Midbrain (tissue), 1 donor: Measurements from ENCODE around the gene DNAH10.
A peak's percentile ranks its signal among the peaks of the same experiment; 100 is the strongest.

Experiments used
- DNase-seq: peaks from one replicate; lab custom pipeline; 2025; lab: John Stamatoyannopoulos, UW

DNAH10 gene

DNA sequence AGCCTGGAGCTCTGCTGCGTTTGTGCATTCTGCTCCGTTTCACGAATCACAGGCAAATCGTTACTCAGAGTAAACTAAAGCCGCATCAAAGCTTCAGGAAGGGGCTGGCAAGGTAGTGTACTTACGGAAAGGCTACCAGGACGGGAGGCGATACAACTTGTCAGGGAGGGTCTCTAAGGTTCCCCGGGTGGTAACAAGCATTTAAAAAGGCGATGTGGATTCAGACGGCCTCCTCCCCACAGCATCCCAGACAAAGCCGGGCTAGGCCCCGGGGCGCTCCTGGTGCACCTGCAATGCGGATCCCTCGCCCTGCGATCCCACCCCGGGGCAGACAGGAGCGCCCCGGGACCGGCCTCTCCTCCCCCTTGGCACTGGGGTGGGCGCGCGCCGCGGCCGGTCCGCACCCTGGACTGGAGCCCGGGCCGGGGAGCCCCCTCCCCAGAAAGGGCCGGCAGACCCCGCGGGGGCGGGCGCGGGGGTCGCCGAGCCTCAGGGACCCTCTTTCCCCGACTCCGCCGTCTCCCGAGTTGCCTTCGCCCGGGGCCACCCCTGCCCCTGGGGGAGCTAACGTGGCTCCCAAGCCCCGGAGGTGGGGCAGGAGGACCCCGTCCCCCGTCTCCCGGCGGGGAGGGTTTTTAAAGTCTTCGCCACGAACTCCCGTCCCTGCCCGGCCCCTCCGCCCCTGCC, 209.8 kb downstream of the DNAH10 start:
- DNase-seq, result peak; percentile 43

DNA sequence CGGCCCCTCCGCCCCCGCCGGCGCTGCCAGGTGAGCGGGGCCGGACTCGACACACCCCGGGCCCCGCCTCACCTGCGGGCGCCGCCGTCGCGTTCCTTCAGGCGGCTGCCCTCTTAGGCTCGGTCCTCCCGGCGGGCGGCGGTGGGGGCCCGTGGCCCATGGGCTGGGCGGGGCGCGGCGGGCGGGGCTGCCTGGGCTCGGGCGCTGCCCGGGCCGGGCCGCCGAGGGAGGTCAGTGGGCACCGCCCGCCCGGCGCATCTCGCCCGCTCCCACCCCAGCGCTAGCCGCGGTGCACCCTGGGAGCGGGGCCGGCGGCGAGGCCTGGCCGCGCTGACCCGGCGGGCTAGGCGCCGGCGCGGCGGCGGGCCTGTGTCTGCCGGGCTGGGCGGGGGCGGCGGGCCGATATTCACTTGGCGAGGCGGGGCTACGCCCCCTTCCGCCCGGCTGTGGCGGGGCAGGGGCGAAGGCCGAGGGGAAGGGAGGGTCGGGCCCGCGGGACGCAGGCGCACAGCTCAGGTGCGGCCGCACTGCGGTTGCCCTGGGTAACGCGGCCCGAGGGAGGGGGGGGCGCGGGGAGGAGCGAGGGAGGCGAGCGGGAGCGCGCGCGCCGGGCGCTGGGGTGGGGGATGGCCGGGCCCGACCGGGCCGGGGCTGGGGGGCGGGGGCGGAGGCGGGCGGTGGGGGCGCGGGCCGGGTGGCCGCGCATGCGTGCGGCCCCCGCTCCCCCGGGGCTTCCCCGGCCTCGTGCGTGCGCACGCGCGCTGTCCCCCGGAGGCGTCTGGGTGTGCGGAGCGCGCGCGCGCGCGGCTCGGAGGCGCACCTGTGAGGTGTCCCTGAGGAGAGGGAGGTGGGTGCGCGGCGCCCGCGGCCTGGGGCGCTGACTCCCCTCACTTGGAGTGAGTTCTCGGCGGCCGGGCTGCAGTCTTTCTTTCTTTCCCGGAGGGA, 210.6 kb downstream of the DNAH10 start, which contains the start of the genes CCDC92 and ZNF664:
CCDC92 (minus strand) TSS at position 375 of the 945 bp plus-strand sequence. CDS start 28,526 bp downstream, outside the sequence.
ZNF664 (plus strand) TSS at position 759 of the 945 bp plus-strand sequence. CDS start 38,930 bp downstream, outside the sequence.
- peak; percentile 91 for DNase-seq

DNA sequence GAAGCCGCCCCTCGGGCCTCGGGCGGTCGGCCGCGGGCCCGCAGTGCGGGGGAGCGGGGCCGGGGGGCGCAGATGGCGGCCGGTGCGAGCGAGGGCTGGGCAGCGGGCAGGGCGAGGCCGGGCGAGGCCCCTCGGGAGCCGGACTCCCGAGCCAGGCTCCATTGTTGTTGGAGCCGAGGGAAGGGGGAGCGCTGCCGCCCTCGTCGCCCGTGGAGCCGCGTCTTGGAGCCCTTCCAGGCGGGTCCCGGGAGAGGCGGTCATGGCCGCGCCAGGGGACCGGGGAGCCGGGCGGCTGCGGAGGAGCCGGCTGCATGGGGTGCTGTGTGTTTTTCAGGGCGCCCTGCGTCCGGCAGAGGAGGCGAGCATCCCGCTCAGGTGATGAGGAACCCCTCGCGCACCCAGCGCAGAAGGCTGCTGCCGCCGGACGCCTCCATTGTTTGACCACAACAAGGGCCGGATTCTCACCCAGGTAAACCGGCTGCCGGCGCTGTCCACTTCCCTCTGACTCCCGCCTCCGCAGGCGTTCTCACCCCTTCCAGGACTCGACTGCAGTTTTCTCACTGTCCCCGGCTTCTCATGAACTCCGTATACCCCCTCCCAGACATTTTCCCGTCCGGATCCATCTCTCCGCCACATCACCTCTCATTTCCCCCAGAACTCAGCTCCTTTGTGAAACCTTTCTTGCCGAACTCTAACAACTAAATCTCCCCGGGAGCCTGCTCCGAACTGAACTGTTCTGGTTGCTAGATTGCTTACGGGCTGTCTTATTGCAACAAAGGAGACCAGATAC, 211.6 kb downstream of the DNAH10 start:
- DNase-seq, result peak; percentile 15

DNA sequence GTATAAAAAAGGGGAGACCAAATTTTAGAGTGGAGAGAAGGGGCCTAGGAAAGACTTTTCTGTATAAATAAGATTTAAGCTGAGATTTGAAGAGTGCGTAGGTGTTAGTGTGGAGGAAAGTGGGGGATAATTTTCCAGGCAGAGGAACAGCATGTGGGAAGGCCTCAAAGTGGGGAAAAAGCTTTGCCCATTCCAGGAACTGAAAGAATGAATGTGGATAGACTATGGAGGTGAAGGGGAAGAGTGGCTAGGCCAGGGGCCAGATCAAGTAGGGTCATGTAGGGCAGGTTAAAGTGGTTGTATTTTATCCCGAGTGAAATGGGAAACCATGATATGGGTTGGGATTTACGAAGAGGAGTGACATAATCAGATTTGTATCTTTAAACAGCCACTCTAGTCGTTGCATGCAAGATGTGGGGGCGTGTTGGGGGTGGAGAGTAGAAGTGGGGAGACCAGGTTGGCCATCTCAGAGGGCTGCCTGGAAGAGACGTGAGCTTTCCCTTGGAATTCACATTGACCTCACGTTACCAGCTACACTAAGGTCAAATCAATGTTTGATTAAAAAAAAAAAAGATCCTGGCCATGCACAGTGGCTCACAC, 214.2 kb downstream of the DNAH10 start:
- no peak for DNase-seq

DNA sequence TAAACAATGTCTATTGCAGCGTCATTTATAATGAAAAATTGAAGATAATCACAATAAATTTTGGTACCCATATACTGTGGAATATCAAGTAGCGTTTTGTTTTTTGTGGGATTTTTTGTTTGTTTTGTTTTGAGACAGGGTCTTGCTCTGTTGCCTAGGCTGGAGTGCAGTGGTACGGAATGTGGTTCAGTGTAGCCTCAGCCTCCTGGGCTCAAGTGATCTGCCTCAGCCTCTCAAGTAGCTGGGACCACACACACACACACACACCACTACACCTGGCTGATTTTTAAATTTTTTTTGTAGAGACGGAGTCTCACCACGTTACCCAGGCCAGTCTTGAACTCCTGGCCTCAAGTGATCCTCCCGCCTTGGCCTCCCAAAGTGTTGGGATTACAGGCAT, 217.5 kb downstream of the DNAH10 start:
- DNase-seq, result no peak

DNA sequence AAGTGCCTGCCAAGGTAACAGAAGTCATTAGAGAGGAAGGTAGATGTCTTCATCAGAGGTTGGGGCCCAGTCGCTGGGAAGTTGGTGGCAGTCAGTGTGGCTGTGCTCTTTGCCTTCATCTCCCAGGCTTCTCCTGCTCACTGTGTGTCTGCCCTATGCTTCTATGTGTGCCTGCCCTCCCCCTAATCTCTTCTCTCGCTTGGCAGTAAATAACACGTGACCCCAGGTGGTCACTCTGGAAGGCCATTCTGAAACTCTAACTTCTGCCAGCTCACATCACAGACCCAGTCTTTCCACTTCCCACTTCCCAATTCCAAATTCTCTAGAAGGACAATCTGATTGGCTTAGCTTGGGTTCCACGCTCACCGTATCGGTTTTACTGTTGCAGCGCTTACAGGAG, 220.2 kb downstream of the DNAH10 start:
- DNase-seq, result no peak

DNA sequence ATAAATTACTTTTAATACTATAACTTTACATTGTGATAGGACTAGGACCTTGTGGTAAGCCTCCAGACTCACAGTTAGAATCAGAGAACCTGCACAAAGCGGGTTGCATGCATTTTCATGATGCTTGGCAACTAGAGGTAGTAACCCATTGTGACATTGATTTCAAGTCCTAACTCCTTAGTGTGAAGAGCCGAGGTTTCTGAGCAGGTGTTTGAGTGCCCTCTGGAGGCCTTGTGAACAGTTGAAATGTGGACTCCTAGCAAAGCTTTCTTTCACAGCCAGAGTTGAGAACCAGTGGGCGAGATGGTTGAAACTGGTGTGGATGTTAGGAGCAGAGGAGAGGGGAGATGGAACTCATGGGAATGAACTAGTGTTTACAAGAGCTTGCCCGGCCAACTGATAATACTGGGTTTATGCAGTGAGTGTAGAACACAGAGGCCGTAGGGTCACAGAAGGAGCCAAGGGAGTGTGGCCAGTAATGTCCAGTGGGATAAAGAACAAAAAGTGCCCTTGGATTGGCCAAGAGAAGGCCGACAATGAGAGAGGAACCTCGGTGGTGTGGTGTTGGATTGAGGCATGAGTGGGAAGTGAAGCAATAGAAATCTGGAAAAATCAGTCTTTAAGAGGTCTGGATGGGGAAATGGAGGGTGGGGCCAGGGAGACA, 221.9 kb downstream of the DNAH10 start:
- DNase-seq, result peak; percentile 78

DNA sequence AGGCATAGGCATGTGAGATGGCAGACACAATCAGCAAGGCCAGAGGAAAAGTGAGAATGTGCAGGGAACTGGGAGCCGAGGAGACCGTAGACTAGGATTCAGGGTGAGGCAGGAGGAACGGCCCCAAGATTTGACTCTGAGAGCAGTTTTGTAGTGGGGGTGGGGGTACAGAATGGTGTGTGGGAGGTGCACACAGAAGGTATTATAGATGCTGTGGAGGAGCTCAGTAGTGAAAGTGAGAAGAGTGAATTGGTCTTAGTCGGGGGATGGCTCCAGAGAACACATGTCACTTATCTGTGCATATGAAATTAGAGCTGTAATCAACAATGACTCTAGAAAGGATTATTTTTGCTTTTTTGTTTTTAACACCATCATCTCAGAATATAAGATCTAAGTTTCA, 222.8 kb downstream of the DNAH10 start:
- no peak for DNase-seq
